Measurements from ENCODE around the gene NAPSA. TPM values are rescaled to one million over a fixed set of nuclear protein-coding genes. Genes with fewer than 3 reads are reported as not detected.
"Not testable (repeated sequence)": the region's sequence is repeated elsewhere in the genome, so short reads cannot be mapped to it uniquely, and the experiment has no call there.

NAPSA gene
- total RNA-seq, 2 donors from 2014 or later, result 1.8 to 2.3 TPM

- Histone ChIP-seq H3K9me3 (peaks cover 0 to 5% (median 0%) of the 10 kb centered on the region in 3 donors), H3K4me1 (peaks cover 9% of the 10 kb centered on the region), H3K27ac (no peak overlapping the region), H3K27me3 (no peaks in the 10 kb centered on the region), H3K36me3 (replicated peaks in 1 of 2; ENCODE audit: insufficient read depth in 1 of 2, low read depth in 2 of 2) (no peaks in the 10 kb centered on the region), H3K4me3 (no peak overlapping the region)
- TF ChIP-seq CTCF (IDR thresholded peaks at IDR 0.05) (no peak), POLR2A (IDR thresholded peaks at IDR 0.05) (no peak)
- WGBS, 2 donors, result 71 to 85% methylated on average over 8 of the region's 8 CpGs
- intact Hi-C loops (cut with DNase I), result no loop called here
- DNase-seq, result no peak
- no peak for ATAC-seq
These were observed 20.6 kb downstream of the NAPSA start for GRCh38 chr19:50344661-50345318.

GRCh38 chr19:50341091-50341564, 24.3 kb downstream of the NAPSA start:
- no peaks in the 10 kb centered on the region for H3K4me1 ChIP-seq
- no peaks in the 10 kb centered on the region for H3K27me3 ChIP-seq
- DNase-seq (no peak), ATAC-seq (no peak)
- H3K27ac ChIP-seq, result no peak overlapping the region
- H3K36me3 ChIP-seq (replicated peaks in 1 of 2; ENCODE audit: insufficient read depth in 1 of 2, low read depth in 2 of 2), result no peaks in the 10 kb centered on the region
- TF ChIP-seq POLR2A (IDR thresholded peaks at IDR 0.05), result no peak
- TF ChIP-seq CTCF (IDR thresholded peaks at IDR 0.05), result no peak
- no peak overlapping the region for H3K4me3 ChIP-seq
- H3K9me3 ChIP-seq, result peaks cover 0 to 5% (median 0%) of the 10 kb centered on the region in 3 donors
- 69 to 71% methylated on average over 3 of the region's 3 CpGs for WGBS, 2 donors
- intact Hi-C loops (cut with DNase I), result no loop called here

- DNase-seq, result no peak
- Histone ChIP-seq H3K27ac (no peak overlapping the region), H3K36me3 (replicated peaks in 1 of 2; ENCODE audit: insufficient read depth in 1 of 2, low read depth in 2 of 2) (no peaks in the 10 kb centered on the region), H3K4me1 (peaks cover 4% of the 10 kb centered on the region), H3K4me3 (no peak overlapping the region), H3K27me3 (no peaks in the 10 kb centered on the region), H3K9me3 (peaks cover 0 to 5% (median 0%) of the 10 kb centered on the region in 3 donors)
- TF ChIP-seq CTCF (IDR thresholded peaks at IDR 0.05) (no peak), POLR2A (IDR thresholded peaks at IDR 0.05) (no peak)
- intact Hi-C loops (cut with DNase I), result no loop called here
- no peak for ATAC-seq
These were observed 25.1 kb downstream of the NAPSA start for GRCh38 chr19:50340331-50340730.

GRCh38 chr19:50337031-50337430, 28.4 kb downstream of the NAPSA start:
- H3K4me3 ChIP-seq; H3K27ac ChIP-seq; DNase-seq; intact Hi-C loops (cut with DNase I); ATAC-seq; H3K27me3 ChIP-seq; H3K9me3 ChIP-seq; H3K36me3 ChIP-seq (replicated peaks in 1 of 2; ENCODE audit: insufficient read depth in 1 of 2, low read depth in 2 of 2): not testable (repeated sequence)
- WGBS, 2 donors, result 74 to 87% methylated on average over 5 to 6 of the region's 6 CpGs
- H3K4me1 ChIP-seq, result peaks cover 35% of the 10 kb centered on the region

GRCh38 chr19:50334741-50335421, 30.6 kb downstream of the NAPSA start:
- TF ChIP-seq CTCF (IDR thresholded peaks at IDR 0.05) (no peak), POLR2A (IDR thresholded peaks at IDR 0.05) (no peak)
- peaks cover 56% of the 10 kb centered on the region for H3K4me1 ChIP-seq
- intact Hi-C loops (cut with DNase I), result no loop called here
- ATAC-seq (no peak), DNase-seq (no peak)
- no peaks in the 10 kb centered on the region for H3K27me3 ChIP-seq
- H3K4me3 ChIP-seq, result no peak overlapping the region
- H3K27ac ChIP-seq, result no peak overlapping the region
- WGBS, 2 donors, result 92 to 100% methylated on average over 7 to 11 of the region's 12 CpGs
- H3K36me3 ChIP-seq (replicated peaks in 1 of 2; ENCODE audit: insufficient read depth in 1 of 2, low read depth in 2 of 2), result no peaks in the 10 kb centered on the region
- H3K9me3 ChIP-seq, result no peaks in the 10 kb centered on the region
